Naive thymus-derived CD8-positive, alpha-beta T cell (primary cell): ENCODE results near the gene PSG4. TPM values are rescaled to one million over a fixed set of nuclear protein-coding genes. Genes with fewer than 3 reads are reported as not detected.
"Not testable (repeated sequence)": the region's sequence is repeated elsewhere in the genome, so short reads cannot be mapped to it uniquely, and the experiment has no call there.

Experiments
- ATAC-seq, 2 donors: fragments of 150-1000 bp; cut with Tn5 transposase in 1 of 2; sonication (Bioruptor Pico), chemical (Tn5 transposase) in 1 of 2; 1 replicate in 1 of 2; 2 replicates in 1 of 2; pipeline ENCODE4 v1.10.0; 2021; ENCODE audit warnings: mild to moderate bottlenecking in 2 of 2, moderate library complexity in 2 of 2
- POLR2A ChIA-PET: fragments of 350-600 bp; sonication (Branson Sonifier 250); formaldehyde crosslinking; loops from one replicate; lab custom pipeline; 2021; ENCODE audit warnings: antibody characterized with exemption; lab: Charles Lee
- DNase-seq, 10 donors: peaks; one replicate each; pipeline versions ENCODE4 v3.0.0 to v3.0.0-alpha.2; 2020 to 2022
- H3K27ac Mint-ChIP-seq, 10 donors: one replicate each; pipeline ENCODE4 v1.8.0; 2020 to 2022; ENCODE audit warnings: mild to moderate bottlenecking in 10 of 10, mixed read lengths in 10 of 10, moderate library complexity in 4 of 10, inconsistent platforms in 1 of 10
- H3K27me3 Mint-ChIP-seq, 5 donors: one replicate each; pipeline ENCODE4 v1.8.0; 2021 to 2022; ENCODE audit warnings: mixed read lengths in 5 of 5
- H3K36me3 Mint-ChIP-seq, 3 donors: one replicate each; pipeline ENCODE4 v1.8.0; 2020 to 2022; ENCODE audit warnings: mixed read lengths in 3 of 3, mild to moderate bottlenecking in 2 of 3, inconsistent platforms in 1 of 3
- H3K4me1 Mint-ChIP-seq, 4 donors: one replicate each; pipeline ENCODE4 v1.8.0; 2021 to 2022; ENCODE audit warnings: mixed read lengths in 4 of 4
- H3K4me3 Mint-ChIP-seq, 10 donors: one replicate each; pipeline ENCODE4 v1.8.0; 2020 to 2022; ENCODE audit warnings: mild to moderate bottlenecking in 10 of 10, mixed read lengths in 10 of 10, moderate library complexity in 6 of 10, inconsistent platforms in 1 of 10
- H3K9me3 Mint-ChIP-seq, 9 donors: one replicate each; pipeline ENCODE4 v1.8.0; 2020 to 2022; ENCODE audit warnings: mixed read lengths in 9 of 9, mild to moderate bottlenecking in 3 of 9, inconsistent platforms in 1 of 9, moderate library complexity in 1 of 9
- polyA plus RNA-seq, 3 donors: library from polyadenylated mRNA; unstranded; fragments of 300-500 nt; fragmentation: Illumina TruSeq; gene quantifications; one replicate each; pipeline ENCODE4 v1.2.3, GENCODE V29; 2021
- total RNA-seq, 8 experiments: library from RNA in 2 of 8; stranded (reverse) in 2 of 8; gene quantifications; one replicate each; pipeline ENCODE4 v1.2.3 and lab custom pipeline; 2021 to 2026

PSG4 gene
- total and polyA plus RNA-seq, 5 experiments from 2014 or later = not detected

DNA sequence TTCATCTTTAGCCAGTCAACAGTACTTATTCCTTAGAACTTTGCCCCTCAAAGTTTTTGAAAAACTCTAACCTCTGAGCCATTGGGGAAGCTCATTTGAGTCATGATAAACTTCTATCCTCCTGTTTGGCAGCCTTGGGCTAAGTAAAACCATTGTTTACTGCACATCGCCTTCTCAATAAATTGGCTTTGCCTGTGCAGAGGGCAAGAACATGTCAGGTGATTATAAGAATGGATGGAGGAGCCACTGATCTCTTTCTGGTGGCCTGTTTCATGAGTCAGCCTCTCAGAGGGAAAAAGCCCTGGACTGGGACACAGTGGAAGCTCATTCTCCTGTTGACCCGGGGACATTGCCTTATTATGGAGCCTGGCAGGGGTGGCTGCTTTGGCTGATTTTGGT, 19.4 kb upstream of the PSG4 start:
- peaks cover 0 to 2% (median 0%) of the 10 kb centered on the region in 4 donors for H3K4me1 Mint-ChIP-seq
- H3K9me3 Mint-ChIP-seq = peaks cover 5 to 81% (median 35%) of the 10 kb centered on the region in 9 donors
- H3K4me3 Mint-ChIP-seq = no peak overlapping the region
- ATAC-seq = no peak
- H3K27ac Mint-ChIP-seq = no peak overlapping the region
- POLR2A ChIA-PET = no interaction called here
- H3K27me3 Mint-ChIP-seq = peaks cover 0 to 9% (median 6%) of the 10 kb centered on the region in 5 donors
- peaks cover 0 to 55% (median 12%) of the 10 kb centered on the region in 3 donors for H3K36me3 Mint-ChIP-seq
- DNase-seq = no peak

DNA sequence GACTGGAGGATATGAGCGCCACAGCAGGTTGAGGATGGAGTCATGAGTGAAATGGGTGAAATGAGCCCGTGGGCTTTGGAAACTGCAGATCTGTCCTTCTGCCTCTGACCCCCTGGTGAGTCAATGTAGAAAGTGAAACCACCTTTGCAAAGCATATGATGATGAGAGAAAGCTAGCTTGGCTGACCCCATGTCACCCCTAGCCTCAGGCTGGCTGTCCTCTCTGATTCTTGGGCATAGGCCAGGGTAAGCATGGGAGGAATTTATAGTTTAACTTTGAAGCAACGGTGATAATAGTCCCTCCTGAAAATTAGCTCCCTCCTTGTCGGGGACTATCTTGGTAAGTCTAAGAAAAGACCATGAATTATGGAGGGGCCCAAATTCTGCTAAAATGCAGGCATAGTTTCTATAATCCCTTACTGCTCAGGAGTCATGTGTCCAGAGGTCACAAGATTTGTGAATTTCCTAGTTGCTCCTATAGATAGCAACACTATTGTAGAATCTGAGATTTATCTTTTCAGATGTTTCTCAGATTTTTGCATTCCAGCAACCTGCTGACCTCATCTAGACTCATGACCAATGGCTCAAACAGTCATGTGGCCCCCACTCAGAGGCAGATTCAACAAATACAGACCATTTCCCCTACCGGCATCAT, 18.9 kb upstream of the PSG4 start:
- DNase-seq, H3K4me3 Mint-ChIP-seq, POLR2A ChIA-PET, H3K27me3 Mint-ChIP-seq, ATAC-seq, H3K4me1 Mint-ChIP-seq: not testable (repeated sequence)
- Mint-ChIP-seq H3K36me3 (peaks cover 0 to 49% (median 9%) of the 10 kb centered on the region in 3 donors), H3K27ac (peak overlapping the region in 1 of 10 donors; percentile 34), H3K9me3 (peaks cover 3 to 78% (median 32%) of the 10 kb centered on the region in 9 donors)

DNA sequence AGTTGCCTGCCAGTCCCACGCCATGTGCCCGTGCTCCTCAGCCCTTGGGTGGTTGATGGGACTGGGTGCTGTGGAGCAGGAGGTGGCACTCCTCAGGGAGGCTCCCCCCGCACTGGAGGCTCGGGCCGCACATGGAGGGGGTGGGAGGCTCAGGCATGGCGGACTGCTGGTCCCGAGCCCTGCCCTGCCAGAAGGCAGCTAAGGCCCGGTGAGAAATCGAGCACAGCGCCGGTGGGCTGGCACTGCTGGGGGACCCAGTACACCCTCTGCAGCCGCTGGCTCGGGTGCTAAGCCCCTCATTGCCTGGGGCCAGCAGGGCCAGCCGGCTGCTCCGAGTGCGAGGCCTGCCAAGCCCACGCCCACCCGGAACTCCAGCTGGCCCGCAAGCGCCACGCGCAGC, 16.5 kb upstream of the PSG4 start:
- H3K27ac Mint-ChIP-seq, H3K4me1 Mint-ChIP-seq, H3K4me3 Mint-ChIP-seq, POLR2A ChIA-PET, DNase-seq, ATAC-seq: not testable (repeated sequence)
- peaks cover 0 to 66% (median 16%) of the 10 kb centered on the region in 9 donors for H3K9me3 Mint-ChIP-seq
- peaks cover 0 to 18% (median 7%) of the 10 kb centered on the region in 5 donors for H3K27me3 Mint-ChIP-seq
- H3K36me3 Mint-ChIP-seq = peaks cover 0 to 37% (median 0%) of the 10 kb centered on the region in 3 donors

DNA sequence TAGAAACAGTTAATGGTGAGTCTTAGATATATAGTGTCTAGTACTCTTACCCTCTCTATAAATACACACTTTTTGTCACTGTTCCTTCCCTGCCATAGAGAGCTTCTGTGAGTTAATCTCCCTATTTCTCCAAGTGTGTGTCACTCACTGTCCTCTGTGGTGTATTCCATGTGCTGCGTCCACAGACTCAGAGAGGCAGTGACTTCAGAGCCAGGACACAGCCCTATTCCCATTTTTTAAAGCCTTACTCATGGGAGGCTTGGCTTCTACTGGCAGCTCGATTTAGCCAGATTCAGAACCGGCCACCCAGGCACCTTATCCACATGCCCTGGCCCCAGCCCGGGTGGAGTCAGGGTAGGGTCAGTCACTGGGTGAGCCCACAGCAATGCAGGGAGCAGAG, 13.7 kb upstream of the PSG4 start:
- POLR2A ChIA-PET, DNase-seq, ATAC-seq, H3K4me1 Mint-ChIP-seq, H3K4me3 Mint-ChIP-seq, H3K27ac Mint-ChIP-seq: not testable (repeated sequence)
- H3K36me3 Mint-ChIP-seq = peaks cover 0 to 14% (median 0%) of the 10 kb centered on the region in 3 donors
- peaks cover 0 to 27% (median 7%) of the 10 kb centered on the region in 5 donors for H3K27me3 Mint-ChIP-seq
- H3K9me3 Mint-ChIP-seq = peaks cover 0 to 39% (median 8%) of the 10 kb centered on the region in 9 donors

DNA sequence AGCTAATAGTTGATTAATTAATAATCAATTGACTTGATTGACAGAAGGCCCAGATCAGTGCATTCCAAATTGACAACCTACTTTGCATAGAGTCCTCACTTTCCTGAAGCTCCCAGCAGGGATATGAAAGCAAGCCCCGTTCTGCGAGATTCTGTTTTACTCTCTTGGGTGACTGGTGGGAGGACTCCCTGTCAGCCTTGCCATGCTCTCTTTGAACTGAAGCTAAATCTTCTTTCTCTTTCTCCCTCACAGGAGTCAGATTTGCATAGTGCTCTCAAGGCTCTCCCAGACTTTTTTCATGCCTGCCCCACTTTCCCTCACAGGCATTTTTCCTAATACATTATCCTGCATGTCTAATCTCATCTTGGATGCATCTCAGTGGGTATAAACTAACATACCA, 10.4 kb upstream of the PSG4 start:
- H3K4me3 Mint-ChIP-seq, H3K36me3 Mint-ChIP-seq, ATAC-seq, DNase-seq, H3K27ac Mint-ChIP-seq, POLR2A ChIA-PET, H3K4me1 Mint-ChIP-seq: not testable (repeated sequence)
- peaks cover 0 to 25% (median 13%) of the 10 kb centered on the region in 5 donors for H3K27me3 Mint-ChIP-seq
- H3K9me3 Mint-ChIP-seq = peaks cover 0 to 16% (median 2%) of the 10 kb centered on the region in 9 donors

DNA sequence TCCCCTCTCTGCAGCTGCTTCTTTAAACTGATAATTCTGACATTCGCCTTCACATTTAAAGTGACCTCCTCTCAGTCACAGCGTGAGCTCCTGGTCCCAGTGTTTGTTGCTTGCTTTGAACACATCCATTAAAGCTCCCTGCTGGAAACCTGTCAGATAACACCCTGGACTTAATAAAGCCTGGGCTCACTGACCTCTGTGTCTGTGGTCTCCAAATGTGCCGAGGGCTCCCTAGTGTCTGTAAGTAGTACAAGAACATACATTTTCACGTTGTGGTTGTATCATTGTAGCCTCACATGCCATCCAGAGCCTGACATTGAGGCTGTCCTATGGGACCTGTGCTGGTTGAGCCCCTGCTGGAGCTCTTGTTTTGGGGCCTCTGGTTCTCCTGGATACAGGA, 2.6 kb upstream of the PSG4 start:
- ATAC-seq = no peak
- Mint-ChIP-seq H3K27ac (no peak overlapping the region), H3K36me3 (no peaks in the 10 kb centered on the region), H3K4me3 (no peak overlapping the region), H3K4me1 (no peaks in the 10 kb centered on the region), H3K27me3 (peaks cover 0 to 40% (median 32%) of the 10 kb centered on the region in 5 donors), H3K9me3 (no peaks in the 10 kb centered on the region)
- POLR2A ChIA-PET = interaction anchor here (0.6 kb wide), 1 partner anchor 182 kb away, joined by 3 read pairs; no protein-coding TSS in a partner anchor
- DNase-seq = no peak

DNA sequence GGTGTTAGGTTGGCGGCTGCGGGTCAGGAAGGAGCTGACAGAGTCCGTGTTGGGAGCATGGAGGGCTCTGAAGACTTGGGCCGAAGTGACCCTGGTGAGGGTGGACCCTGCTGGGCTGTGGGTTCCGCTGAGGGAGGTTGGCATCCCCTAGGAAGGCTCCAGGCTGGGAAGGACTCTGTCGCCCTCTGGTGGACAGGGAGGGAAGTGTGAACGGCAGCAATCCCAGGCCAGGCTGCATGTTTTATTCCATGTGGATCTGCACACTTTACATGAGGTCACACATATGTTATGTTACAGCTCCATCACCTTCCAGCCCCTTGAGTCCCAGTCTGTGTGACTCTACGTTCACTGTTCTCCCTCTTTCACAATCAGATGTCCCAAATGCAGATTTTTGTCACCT, 1.7 kb upstream of the PSG4 start:
- H3K27ac Mint-ChIP-seq, H3K36me3 Mint-ChIP-seq, POLR2A ChIA-PET, H3K4me3 Mint-ChIP-seq, H3K9me3 Mint-ChIP-seq, ATAC-seq, H3K4me1 Mint-ChIP-seq: not testable (repeated sequence)
- DNase-seq = peak in 1 of 10 donors; percentile 5
- H3K27me3 Mint-ChIP-seq = peaks cover 0 to 40% (median 32%) of the 10 kb centered on the region in 5 donors

DNA sequence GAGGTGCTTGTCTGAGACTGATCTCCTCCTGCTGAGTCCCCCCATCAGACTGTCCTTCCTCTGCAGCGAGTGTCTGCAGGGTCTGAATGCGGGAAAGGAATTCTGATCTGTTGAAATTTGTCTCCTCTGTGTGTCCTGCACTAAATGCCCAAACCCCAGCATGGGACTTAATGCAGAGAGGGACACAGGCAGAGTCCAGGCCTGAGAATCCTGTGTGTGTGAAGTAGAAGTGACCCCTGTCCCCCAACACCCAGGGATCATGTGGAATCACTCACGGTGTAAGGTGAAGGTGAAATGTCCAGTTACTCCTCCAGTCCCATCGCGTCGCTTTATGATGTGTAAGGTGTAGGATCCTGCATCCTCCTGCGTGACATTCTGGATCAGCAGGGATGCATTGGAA, 1.8 kb downstream of the PSG4 start:
- DNase-seq, H3K4me3 Mint-ChIP-seq, H3K4me1 Mint-ChIP-seq, H3K27ac Mint-ChIP-seq, H3K36me3 Mint-ChIP-seq, POLR2A ChIA-PET, ATAC-seq, H3K9me3 Mint-ChIP-seq: not testable (repeated sequence)
- H3K27me3 Mint-ChIP-seq = peaks cover 0 to 28% (median 20%) of the 10 kb centered on the region in 5 donors

DNA sequence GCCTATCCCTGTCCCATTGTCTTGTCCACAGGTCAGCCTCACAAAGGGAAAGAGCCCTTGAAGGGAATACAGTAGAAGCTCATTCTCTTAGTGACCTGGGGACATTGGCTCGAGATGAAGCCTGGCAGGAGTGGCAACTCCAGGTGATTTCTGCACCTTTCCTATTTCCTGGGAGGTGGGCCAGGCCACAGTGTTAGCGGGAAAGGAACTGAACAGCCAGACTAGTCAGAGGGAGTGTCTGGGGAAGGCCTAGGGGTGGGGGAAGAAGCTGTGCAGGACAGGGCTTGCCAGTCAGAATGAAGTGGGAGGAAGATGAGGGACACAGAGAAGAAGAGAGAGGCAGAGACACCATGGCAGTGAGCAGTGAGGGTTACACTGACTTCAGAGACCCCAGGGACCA, 3.5 kb downstream of the PSG4 start:
- POLR2A ChIA-PET = not testable (repeated sequence)

DNA sequence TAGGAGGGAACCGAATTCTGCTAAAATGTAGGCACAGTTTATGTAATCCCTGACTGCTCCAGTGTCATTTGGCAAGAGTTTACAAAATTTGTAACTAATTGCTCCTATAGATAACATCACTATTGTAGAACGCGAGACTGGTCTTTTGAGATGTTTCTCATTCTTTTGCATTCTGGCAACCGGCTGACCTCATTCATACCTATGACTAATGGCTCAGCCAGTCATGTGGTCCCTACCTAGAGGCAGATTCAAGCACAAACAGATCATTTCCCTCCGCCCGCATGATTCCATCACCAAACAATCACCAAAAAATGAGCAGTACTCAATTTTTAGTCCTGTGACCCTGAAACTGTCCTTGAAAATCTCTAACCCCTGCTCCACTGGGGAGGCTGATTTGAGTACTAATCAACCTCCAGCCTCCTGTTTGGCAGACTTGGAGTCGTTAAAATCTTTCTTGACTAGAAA, 4.1 kb downstream of the PSG4 start:
- H3K27me3 Mint-ChIP-seq = peaks cover 0 to 20% (median 9%) of the 10 kb centered on the region in 5 donors
- H3K27ac Mint-ChIP-seq, DNase-seq, H3K9me3 Mint-ChIP-seq, H3K4me1 Mint-ChIP-seq, H3K4me3 Mint-ChIP-seq, POLR2A ChIA-PET, H3K36me3 Mint-ChIP-seq, ATAC-seq: not testable (repeated sequence)

More for the DNA sequence above, 3.5 kb downstream of the PSG4 start:
- ATAC-seq, H3K4me3 Mint-ChIP-seq, H3K9me3 Mint-ChIP-seq, DNase-seq, H3K4me1 Mint-ChIP-seq, H3K36me3 Mint-ChIP-seq, H3K27ac Mint-ChIP-seq: not testable (repeated sequence)
- peaks cover 0 to 25% (median 11%) of the 10 kb centered on the region in 5 donors for H3K27me3 Mint-ChIP-seq

DNA sequence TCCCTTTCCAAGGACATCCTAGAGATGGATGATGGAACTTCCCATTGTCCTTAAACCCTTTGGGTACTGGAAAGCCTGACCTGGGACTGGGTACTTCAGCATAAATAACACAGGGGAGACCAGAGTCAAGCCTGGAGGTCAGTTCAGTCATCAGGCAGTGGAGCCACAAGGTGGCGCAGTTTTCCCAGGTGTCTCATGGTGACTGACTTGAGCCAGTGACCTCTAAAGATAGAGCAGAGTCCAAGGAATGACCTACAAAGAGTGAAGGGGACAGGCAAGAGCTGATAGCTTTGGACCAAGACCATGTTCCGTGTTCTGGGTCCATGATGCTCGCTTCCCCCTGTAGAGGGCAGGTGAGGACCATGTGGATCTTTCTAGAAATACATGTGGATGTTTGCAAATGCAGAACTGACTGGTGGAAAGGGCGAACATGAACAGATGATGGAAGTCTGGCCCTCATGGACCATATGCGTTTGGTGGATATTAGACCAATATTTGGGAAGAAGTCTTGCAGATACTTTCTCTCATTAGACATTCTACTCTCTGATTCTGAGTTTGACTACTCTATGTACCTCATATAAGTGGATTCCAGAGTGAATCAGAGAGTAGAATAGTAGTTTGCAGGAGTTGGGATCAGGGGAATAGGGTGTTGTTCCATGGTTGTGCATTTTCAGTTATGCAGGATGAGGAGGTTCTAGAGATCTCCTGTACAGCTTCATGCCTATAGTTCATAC, 6.6 kb downstream of the PSG4 start:
- H3K9me3 Mint-ChIP-seq, H3K27ac Mint-ChIP-seq, DNase-seq, POLR2A ChIA-PET, H3K4me1 Mint-ChIP-seq, H3K4me3 Mint-ChIP-seq, H3K36me3 Mint-ChIP-seq, ATAC-seq: not testable (repeated sequence)
- peaks cover 6 to 33% (median 17%) of the 10 kb centered on the region in 5 donors for H3K27me3 Mint-ChIP-seq

DNA sequence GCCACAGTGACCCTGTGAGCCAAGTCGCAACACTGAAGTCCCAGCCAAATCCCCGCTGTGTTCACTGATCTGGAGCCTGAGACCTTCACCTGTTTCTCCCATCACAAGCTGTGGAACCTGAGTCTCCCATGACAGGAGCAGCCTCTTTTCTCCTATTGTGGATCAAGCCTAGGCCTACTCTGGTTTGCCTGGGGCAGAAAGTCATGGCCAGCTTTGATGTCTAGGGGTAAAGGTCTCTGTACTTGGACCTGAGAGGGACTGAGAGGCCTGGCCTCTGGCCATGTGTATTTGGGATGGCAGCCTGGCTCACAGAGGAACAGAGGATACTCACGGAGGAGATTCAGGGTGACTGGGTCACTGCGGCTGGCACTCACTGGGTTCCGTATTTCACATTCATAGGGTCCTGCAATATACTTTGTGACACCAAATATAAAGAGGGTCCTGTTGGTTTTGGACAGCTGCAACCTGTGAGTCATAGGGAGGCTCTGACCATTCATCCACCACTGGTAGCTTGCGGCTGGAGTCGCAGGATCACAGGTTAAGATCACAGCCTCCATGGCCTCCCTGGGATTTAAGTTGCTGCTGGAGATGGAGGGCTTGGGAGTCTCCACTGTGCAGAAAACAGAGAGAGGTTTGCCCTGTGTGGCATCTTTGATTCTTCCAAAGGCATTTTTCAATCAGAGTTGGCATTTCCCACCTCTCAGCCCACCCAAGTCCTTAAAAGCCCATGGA, 7.6 kb downstream of the PSG4 start:
- H3K4me3 Mint-ChIP-seq, ATAC-seq, H3K4me1 Mint-ChIP-seq, H3K36me3 Mint-ChIP-seq, DNase-seq, POLR2A ChIA-PET, H3K27ac Mint-ChIP-seq, H3K9me3 Mint-ChIP-seq: not testable (repeated sequence)
- H3K27me3 Mint-ChIP-seq = peaks cover 6 to 41% (median 22%) of the 10 kb centered on the region in 5 donors
